HCT116 (cell line): ENCODE measurements around the gene EVL. TPM values are rescaled to one million over a fixed set of nuclear protein-coding genes. Genes with fewer than 3 reads are reported as not detected.

Experiments used
- ATAC-seq: fragments of 200-7000 bp; cut with Tn5 transposase; 2 replicates; pipeline ENCODE4 v1.9.1; 2020; ENCODE audit warnings: mild to moderate bottlenecking, moderate library complexity
- BruUV-seq: library from RNA; stranded (reverse); fragments of 400-500 nt; replicated peaks from 2 replicates; lab custom pipeline; 2021; lab: Mats Ljungman, UMichigan
- CTCF ChIA-PET: fragments of 300-600 bp; sonication (Branson Sonifier 250); formaldehyde crosslinking; loops from one replicate; lab custom pipeline; 2021; ENCODE audit warnings: antibody characterized with exemption; lab: Charles Lee
- POLR2A ChIA-PET: fragments of 300-600, 350-600 bp; sonication (Branson Sonifier 250); formaldehyde crosslinking; loops from one replicate; lab custom pipeline; 2021; ENCODE audit warnings: antibody characterized with exemption; lab: Charles Lee
- RAD21 ChIA-PET, 2 experiments: fragments of 300-600 bp; sonication (Branson Sonifier 250); formaldehyde crosslinking; loops; one replicate each; lab custom pipeline; 2023; ENCODE audit warnings: low total read pairs in 2 of 2; ENCODE audit not compliant: uncharacterized antibody in 2 of 2, unreplicated experiment in 2 of 2, low non-redundant PET in 1 of 2; lab: Charles Lee
- DNase-seq: peaks from one replicate; pipeline ENCODE4 v3.0.0-alpha.2; 2010; ENCODE audit warnings: low read depth, low spot score
- H2AFZ ChIP-seq: fragments of 200-600 bp; shearing (Covaris generic), sonication (generic); 2 replicates; pipeline ENCODE4 v1.6.1; 2017; ENCODE audit warnings: low read depth, mixed run types, mixed read lengths, antibody characterized with exemption, low read length; ENCODE audit not compliant: poor library complexity, severe bottlenecking
- H3K27ac ChIP-seq: 2 replicates; pipeline ENCODE4 v1.5.1; 2012; ENCODE audit warnings: low read depth, low read length
- H3K27me3 ChIP-seq: fragments of 200-600 bp; sonication (generic); 2 replicates; pipeline ENCODE4 v1.6.1; 2016; ENCODE audit warnings: mixed run types, low read length, mixed read lengths; ENCODE audit not compliant: insufficient read depth
- H3K36me3 ChIP-seq, 2 experiments: fragments of 200-500 bp in 1 of 2; fragments of 200-600 bp in 1 of 2; sonication (Bioruptor generic) in 1 of 2; sonication (generic) in 1 of 2; 2 replicates each; pipeline versions ENCODE4 v1.5.1 to v1.6.1; 2014 to 2016; ENCODE audit warnings: low read length in 2 of 2, inconsistent platforms in 1 of 2, mixed read lengths in 1 of 2, mixed run types in 1 of 2; ENCODE audit not compliant: insufficient read depth in 2 of 2, control insufficient read depth in 1 of 2
- H3K4me1 ChIP-seq, 2 experiments: fragments of 200-600 bp in 1 of 2; sonication (generic) in 1 of 2; 2 replicates each; pipeline versions ENCODE4 v1.5.1 to v1.6.1; 2012 to 2017; ENCODE audit warnings: low read length in 2 of 2, inconsistent platforms in 1 of 2, mild to moderate bottlenecking in 1 of 2, mixed read lengths in 1 of 2, mixed run types in 1 of 2, moderate library complexity in 1 of 2; ENCODE audit not compliant: insufficient read depth in 2 of 2, control insufficient read depth in 1 of 2
- H3K4me2 ChIP-seq: fragments of 200-600 bp; sonication (generic); 2 replicates; pipeline ENCODE4 v1.6.1; 2017; ENCODE audit warnings: mixed run types, low read length, mixed read lengths
- H3K4me3 ChIP-seq, 2 experiments: fragments of 200-600 bp in 1 of 2; sonication (generic) in 1 of 2; replicated peaks in 1 of 2; 2 replicates each; pipeline ENCODE4 v1.5.1; 2011 to 2016; ENCODE audit warnings: low read length in 2 of 2, control low read depth in 1 of 2, low read depth in 1 of 2, mild to moderate bottlenecking in 1 of 2, mixed read lengths in 1 of 2, mixed run types in 1 of 2
- H3K79me2 ChIP-seq: fragments of 200-600 bp; sonication (generic); 2 replicates; pipeline ENCODE4 v1.6.1; 2017; ENCODE audit warnings: mild to moderate bottlenecking, mixed run types, low read length, moderate library complexity, mixed read lengths; ENCODE audit not compliant: insufficient read depth
- H3K9ac ChIP-seq: fragments of 200-600 bp; sonication (generic); 2 replicates; pipeline ENCODE4 v1.6.1; 2016; ENCODE audit warnings: low read length, mixed read lengths
- H3K9me2 ChIP-seq: fragments of 200-600 bp; sonication (generic), shearing (Covaris generic); 2 replicates; pipeline ENCODE4 v1.6.1; 2017; ENCODE audit warnings: mixed run types, mild to moderate bottlenecking, moderate library complexity; ENCODE audit not compliant: insufficient read depth
- H3K9me3 ChIP-seq, 2 experiments: fragments of 200-500 bp in 1 of 2; fragments of 200-600 bp in 1 of 2; sonication (Bioruptor generic) in 1 of 2; sonication (generic) in 1 of 2; 2 replicates each; pipeline ENCODE4 v1.6.1; 2014 to 2017; ENCODE audit warnings: low read length in 2 of 2, mixed read lengths in 2 of 2, inconsistent platforms in 1 of 2, low read depth in 1 of 2, mild to moderate bottlenecking in 1 of 2, mixed run types in 1 of 2, moderate library complexity in 1 of 2; ENCODE audit not compliant: control insufficient read depth in 1 of 2, insufficient read depth in 1 of 2
- H4K20me1 ChIP-seq: fragments of 200-600 bp; sonication (generic), shearing (Covaris generic); 2 replicates; pipeline ENCODE4 v1.6.1; 2017; ENCODE audit warnings: mixed run types, mild to moderate bottlenecking, moderate library complexity; ENCODE audit not compliant: insufficient read depth
- CBX3 ChIP-seq: IDR thresholded peaks from 2 replicates; pipeline ENCODE4 v1.6.1; 2012; ENCODE audit warnings: low read depth
- CEBPB ChIP-seq: IDR thresholded peaks from 2 replicates; pipeline ENCODE4 v1.6.1; 2012; ENCODE audit warnings: low read depth
- FOSL1 ChIP-seq: IDR thresholded peaks from 2 replicates; pipeline ENCODE4 v1.6.1; 2012; ENCODE audit warnings: low read depth
- REST ChIP-seq: IDR thresholded peaks from 2 replicates; pipeline ENCODE4 v1.6.1; 2012; ENCODE audit warnings: low read depth
- YY1 ChIP-seq: IDR thresholded peaks from 2 replicates; pipeline ENCODE4 v1.6.1; 2011; ENCODE audit warnings: low read length, low read depth, moderate library complexity, mild to moderate bottlenecking; ENCODE audit not compliant: insufficient replicate concordance; ENCODE audit errors: extremely low read depth
- ZBTB33 ChIP-seq: IDR thresholded peaks from 2 replicates; pipeline ENCODE4 v1.6.1; 2011; ENCODE audit warnings: mild to moderate bottlenecking, low read length, moderate library complexity; ENCODE audit not compliant: insufficient replicate concordance; ENCODE audit errors: extremely low read depth
- intact Hi-C: fragments of 100-400 bp; cut with micrococcal nuclease; formaldehyde crosslinking; loops from 2 replicates; pipeline ENCODE4 v1.10.0; 2022
- total RNA-seq: library from RNA; stranded (reverse); gene quantifications from one replicate; pipeline ENCODE4 v1.2.1, GENCODE V29; 2021; ENCODE audit not compliant: unreplicated experiment

The EVL gene
- total RNA-seq, 1 experiment from 2014 or later: 19.9 TPM

- POLR2A ChIA-PET: no interaction called here
- intact Hi-C loops: no loop called here
- H3K27ac ChIP-seq: no peak overlapping the region
Observed at GRCh38 chr14:100120522-100121269, 55.5 kb downstream of the EVL start.

More at GRCh38 chr14:100120522-100121269, 55.5 kb downstream of the EVL start:
- no peak overlapping the region for H3K4me3 ChIP-seq
- CTCF ChIA-PET: interaction anchor here (1.2 kb wide), 1 partner anchor 72 kb away, joined by 3 read pairs; no protein-coding TSS in a partner anchor
- no peaks in the 10 kb centered on the region for H3K27me3 ChIP-seq
- no peak overlapping the region for H3K9ac ChIP-seq
- DNase-seq (no peak), ATAC-seq (no peak)
- H3K79me2 ChIP-seq: no peaks in the 10 kb centered on the region
- H3K36me3 ChIP-seq: no peaks in the 10 kb centered on the region
- H4K20me1 ChIP-seq: no peaks in the 10 kb centered on the region
- TF ChIP-seq REST (no peak), ZBTB33 (no peak), CBX3 (no peak), FOSL1 (no peak), YY1 (no peak), CEBPB (no peak)
- TF ChIP-seq, all 23 proteins: peak for 0
- no TSS peak for BruUV-seq
- Histone ChIP-seq H2AFZ (no peak overlapping the region), H3K4me2 (no peak overlapping the region), H3K9me3 (no peaks in the 10 kb centered on the region), H3K9me2 (no peaks in the 10 kb centered on the region), H3K4me1 (no peaks in the 10 kb centered on the region)
- RAD21 ChIA-PET: no interaction called here
